HCT116 (cell line): ENCODE results near the gene WWOX.

ENCODE experiments used
- EZH2 ChIP-seq: fragments of 200-600 bp; sonication (generic); IDR thresholded peaks from 2 replicates; pipeline ENCODE4 v1.6.1; 2017; ENCODE audit warnings: antibody characterized with exemption, mixed run types
- EZH2phosphoT487 ChIP-seq: fragments of 200-600 bp; IDR thresholded peaks from 2 replicates; pipeline ENCODE4 v1.6.1; 2018; ENCODE audit warnings: antibody characterized with exemption, borderline replicate concordance
- POLR2A ChIP-seq: IDR thresholded peaks from 2 replicates; pipeline ENCODE4 v1.7.0; 2011; ENCODE audit warnings: borderline replicate concordance; ENCODE audit not compliant: insufficient read depth, insufficient read length; ENCODE audit errors: extremely low read depth
- POLR2AphosphoS5 ChIP-seq: IDR thresholded peaks from 2 replicates; pipeline ENCODE4 v1.6.1; 2011; ENCODE audit warnings: mild to moderate bottlenecking, low read depth, low read length, moderate library complexity
- RAD21 ChIP-seq: IDR thresholded peaks from 2 replicates; pipeline ENCODE4 v1.6.1; 2012; ENCODE audit warnings: low read depth, mild to moderate bottlenecking
- SIN3A ChIP-seq: IDR thresholded peaks from 2 replicates; pipeline ENCODE4 v1.6.1; 2012; ENCODE audit warnings: low read depth
- TCF7L2 ChIP-seq: IDR thresholded peaks from 2 replicates; pipeline ENCODE4 v1.7.0; 2011; ENCODE audit warnings: borderline replicate concordance, inconsistent platforms; ENCODE audit not compliant: insufficient read depth, insufficient read length; ENCODE audit errors: extremely low read depth
- YY1 ChIP-seq: IDR thresholded peaks from 2 replicates; pipeline ENCODE4 v1.6.1; 2011; ENCODE audit warnings: low read length, low read depth, moderate library complexity, mild to moderate bottlenecking; ENCODE audit not compliant: insufficient replicate concordance; ENCODE audit errors: extremely low read depth
- ZNF274 ChIP-seq: fragments of 200-500 bp; sonication (Bioruptor generic); IDR thresholded peaks from 2 replicates; pipeline ENCODE4 v1.6.1; 2014; ENCODE audit warnings: mild to moderate bottlenecking, low read depth, low read length, inconsistent platforms
- TF ChIP-seq, protein P1 (sequence below), 3 experiments: fragments of 200-600 bp in 1 of 3; sonication (generic) in 1 of 3; IDR thresholded peaks in 2 of 3; conservative IDR thresholded peaks in 1 of 3; 2 replicates each; pipeline ENCODE4 v1.5.1; 2012 to 2017; ENCODE audit warnings: low read depth in 2 of 3, low read length in 2 of 3, antibody characterized with exemption in 1 of 3, borderline replicate concordance in 1 of 3, control low read depth in 1 of 3, mild to moderate bottlenecking in 1 of 3, mixed read lengths in 1 of 3, mixed run types in 1 of 3, moderate library complexity in 1 of 3; ENCODE audit not compliant: insufficient read depth in 1 of 3
- TF ChIP-seq, protein P2 (sequence below): IDR thresholded peaks from 2 replicates; pipeline ENCODE4 v1.6.1; 2012; ENCODE audit warnings: low read depth
- TF ChIP-seq, protein P3 (sequence below): IDR thresholded peaks from 2 replicates; pipeline ENCODE4 v1.6.1; 2012

DNA sequence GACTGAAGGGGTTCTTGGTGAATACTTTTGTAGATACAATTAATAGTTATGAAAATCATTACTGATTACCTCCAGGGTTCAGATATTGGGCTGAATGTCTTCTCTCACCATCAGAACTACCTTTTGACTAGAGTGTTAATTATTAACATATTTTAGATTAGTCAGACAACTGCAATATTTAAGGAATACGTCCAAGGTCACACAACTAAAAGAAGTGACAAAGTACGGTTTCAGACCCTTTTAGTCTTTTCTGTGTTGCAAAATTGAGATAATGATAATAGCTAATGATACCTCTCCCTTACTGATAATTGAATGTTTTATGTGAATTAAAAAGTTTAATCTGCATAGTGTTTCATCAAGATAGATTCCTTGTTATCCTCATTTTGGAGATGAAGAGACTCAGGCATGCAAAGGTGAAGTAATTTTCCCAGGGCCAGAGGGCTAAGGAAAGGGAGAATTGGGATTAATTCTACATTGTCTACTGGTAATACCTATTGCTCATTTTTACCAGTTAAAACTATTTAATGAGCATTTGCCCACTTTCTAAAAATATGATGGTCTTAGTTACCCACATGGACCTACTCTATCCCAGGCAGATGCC is 107.3 kb downstream of the WWOX start:
- TF ChIP-seq, protein P1, sequence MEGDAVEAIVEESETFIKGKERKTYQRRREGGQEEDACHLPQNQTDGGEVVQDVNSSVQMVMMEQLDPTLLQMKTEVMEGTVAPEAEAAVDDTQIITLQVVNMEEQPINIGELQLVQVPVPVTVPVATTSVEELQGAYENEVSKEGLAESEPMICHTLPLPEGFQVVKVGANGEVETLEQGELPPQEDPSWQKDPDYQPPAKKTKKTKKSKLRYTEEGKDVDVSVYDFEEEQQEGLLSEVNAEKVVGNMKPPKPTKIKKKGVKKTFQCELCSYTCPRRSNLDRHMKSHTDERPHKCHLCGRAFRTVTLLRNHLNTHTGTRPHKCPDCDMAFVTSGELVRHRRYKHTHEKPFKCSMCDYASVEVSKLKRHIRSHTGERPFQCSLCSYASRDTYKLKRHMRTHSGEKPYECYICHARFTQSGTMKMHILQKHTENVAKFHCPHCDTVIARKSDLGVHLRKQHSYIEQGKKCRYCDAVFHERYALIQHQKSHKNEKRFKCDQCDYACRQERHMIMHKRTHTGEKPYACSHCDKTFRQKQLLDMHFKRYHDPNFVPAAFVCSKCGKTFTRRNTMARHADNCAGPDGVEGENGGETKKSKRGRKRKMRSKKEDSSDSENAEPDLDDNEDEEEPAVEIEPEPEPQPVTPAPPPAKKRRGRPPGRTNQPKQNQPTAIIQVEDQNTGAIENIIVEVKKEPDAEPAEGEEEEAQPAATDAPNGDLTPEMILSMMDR (IDR thresholded peaks at IDR 0.05 in 2 of 3, conservative IDR thresholded peaks at IDR 0.05 in 1 of 3; ENCODE audit: borderline replicate concordance in 1 of 3, insufficient read depth in 1 of 3, low read depth in 2 of 3, low read length in 2 of 3), result no peak
- TF ChIP-seq POLR2AphosphoS5, result no peak
- TF ChIP-seq, protein P2, sequence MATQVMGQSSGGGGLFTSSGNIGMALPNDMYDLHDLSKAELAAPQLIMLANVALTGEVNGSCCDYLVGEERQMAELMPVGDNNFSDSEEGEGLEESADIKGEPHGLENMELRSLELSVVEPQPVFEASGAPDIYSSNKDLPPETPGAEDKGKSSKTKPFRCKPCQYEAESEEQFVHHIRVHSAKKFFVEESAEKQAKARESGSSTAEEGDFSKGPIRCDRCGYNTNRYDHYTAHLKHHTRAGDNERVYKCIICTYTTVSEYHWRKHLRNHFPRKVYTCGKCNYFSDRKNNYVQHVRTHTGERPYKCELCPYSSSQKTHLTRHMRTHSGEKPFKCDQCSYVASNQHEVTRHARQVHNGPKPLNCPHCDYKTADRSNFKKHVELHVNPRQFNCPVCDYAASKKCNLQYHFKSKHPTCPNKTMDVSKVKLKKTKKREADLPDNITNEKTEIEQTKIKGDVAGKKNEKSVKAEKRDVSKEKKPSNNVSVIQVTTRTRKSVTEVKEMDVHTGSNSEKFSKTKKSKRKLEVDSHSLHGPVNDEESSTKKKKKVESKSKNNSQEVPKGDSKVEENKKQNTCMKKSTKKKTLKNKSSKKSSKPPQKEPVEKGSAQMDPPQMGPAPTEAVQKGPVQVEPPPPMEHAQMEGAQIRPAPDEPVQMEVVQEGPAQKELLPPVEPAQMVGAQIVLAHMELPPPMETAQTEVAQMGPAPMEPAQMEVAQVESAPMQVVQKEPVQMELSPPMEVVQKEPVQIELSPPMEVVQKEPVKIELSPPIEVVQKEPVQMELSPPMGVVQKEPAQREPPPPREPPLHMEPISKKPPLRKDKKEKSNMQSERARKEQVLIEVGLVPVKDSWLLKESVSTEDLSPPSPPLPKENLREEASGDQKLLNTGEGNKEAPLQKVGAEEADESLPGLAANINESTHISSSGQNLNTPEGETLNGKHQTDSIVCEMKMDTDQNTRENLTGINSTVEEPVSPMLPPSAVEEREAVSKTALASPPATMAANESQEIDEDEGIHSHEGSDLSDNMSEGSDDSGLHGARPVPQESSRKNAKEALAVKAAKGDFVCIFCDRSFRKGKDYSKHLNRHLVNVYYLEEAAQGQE, result no peak
- TF ChIP-seq TCF7L2, result no peak
- TF ChIP-seq, protein P3, sequence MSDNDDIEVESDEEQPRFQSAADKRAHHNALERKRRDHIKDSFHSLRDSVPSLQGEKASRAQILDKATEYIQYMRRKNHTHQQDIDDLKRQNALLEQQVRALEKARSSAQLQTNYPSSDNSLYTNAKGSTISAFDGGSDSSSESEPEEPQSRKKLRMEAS, result no peak
- TF ChIP-seq EZH2phosphoT487, result no peak
- no peak for TF ChIP-seq YY1
- TF ChIP-seq RAD21, result no peak
- TF ChIP-seq EZH2, result no peak
- TF ChIP-seq SIN3A, result no peak
- no peak for TF ChIP-seq POLR2A
- TF ChIP-seq ZNF274, result no peak
